ENCODE results near the gene IFI27L1. TPM values are rescaled to one million over a fixed set of nuclear protein-coding genes. Genes with fewer than 3 reads are reported as not detected.

Gene IFI27L1
- total RNA-seq, 1 experiment from 2014 or later = 26.0 TPM

DNA sequence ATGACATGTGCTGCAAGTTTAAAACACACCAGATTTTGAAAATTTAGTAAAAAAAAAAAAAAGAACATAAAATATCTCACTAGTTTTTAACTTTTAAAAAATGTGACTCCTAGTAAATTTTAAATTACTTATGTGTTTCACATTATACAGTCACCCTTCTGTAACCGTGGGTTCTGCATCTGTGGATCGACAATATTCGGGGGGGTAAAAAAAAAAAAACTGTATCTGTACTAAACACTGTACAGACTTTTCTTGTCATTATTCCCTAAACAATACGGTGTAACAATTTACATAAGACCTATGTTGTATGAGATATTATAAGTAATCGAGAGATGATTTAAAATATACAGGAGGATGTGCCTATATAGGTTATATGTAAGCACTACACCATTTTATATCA lies 3.3 kb upstream of the IFI27L1 start:
- Histone ChIP-seq H3K27me3 (ENCODE audit: insufficient read depth, low read length) (no peaks in the 10 kb centered on the region), H2AFZ (ENCODE audit: low read depth, low read length, poor library complexity, severe bottlenecking) (no peak overlapping the region), H3K79me2 (ENCODE audit: insufficient read depth, low read length) (peaks cover 85% of the 10 kb centered on the region), H4K20me1 (ENCODE audit: insufficient read depth) (peaks cover 8% of the 10 kb centered on the region; the same call in 1 of the 2 replicates), H3K4me1 (ENCODE audit: control insufficient read depth in 1 of 2, insufficient read depth in 2 of 2, low read length in 2 of 2) (peaks cover 9 to 16% of the 10 kb centered on the region in 2 experiments; a peak in 3 of 4 replicates), H3K4me2 (ENCODE audit: low read length) (no peak overlapping the region), H3K9me2 (ENCODE audit: insufficient read depth) (no peaks in the 10 kb centered on the region), H3K9ac (ENCODE audit: low read length) (no peak overlapping the region), H3K9me3 (ENCODE audit: control insufficient read depth in 1 of 2, insufficient read depth in 1 of 2, low read depth in 1 of 2, low read length in 2 of 2) (no peaks in the 10 kb centered on the region; a peak in 1 of 4 replicates), H3K4me3 (replicated peaks in 1 of 2; ENCODE audit: low read depth in 1 of 2, low read length in 2 of 2) (no peak overlapping the region), H3K27ac (ENCODE audit: low read depth, low read length) (no peak overlapping the region), H3K36me3 (ENCODE audit: control insufficient read depth in 1 of 2, insufficient read depth in 2 of 2, low read length in 2 of 2) (peaks cover 14 to 37% of the 10 kb centered on the region in 2 experiments)
- DNase-seq (ENCODE audit: low read depth, low spot score) (no peak), ATAC-seq (no peak)
- BruUV-seq (replicated peaks) = no TSS peak
- TF ChIP-seq YY1 (IDR thresholded peaks at IDR 0.05; ENCODE audit: extremely low read depth, insufficient replicate concordance, low read depth, low read length) = no peak
- TF ChIP-seq, protein P1, sequence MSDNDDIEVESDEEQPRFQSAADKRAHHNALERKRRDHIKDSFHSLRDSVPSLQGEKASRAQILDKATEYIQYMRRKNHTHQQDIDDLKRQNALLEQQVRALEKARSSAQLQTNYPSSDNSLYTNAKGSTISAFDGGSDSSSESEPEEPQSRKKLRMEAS (IDR thresholded peaks at IDR 0.05) = no peak
- intact Hi-C loops (cut with micrococcal nuclease) = no loop called here
- ChIA-PET POLR2A (no interaction called here), CTCF (no interaction called here), RAD21 (ENCODE audit: low non-redundant PET in 1 of 2, low total read pairs in 2 of 2, uncharacterized antibody in 2 of 2, unreplicated experiment in 2 of 2) (no interaction called here)

DNA sequence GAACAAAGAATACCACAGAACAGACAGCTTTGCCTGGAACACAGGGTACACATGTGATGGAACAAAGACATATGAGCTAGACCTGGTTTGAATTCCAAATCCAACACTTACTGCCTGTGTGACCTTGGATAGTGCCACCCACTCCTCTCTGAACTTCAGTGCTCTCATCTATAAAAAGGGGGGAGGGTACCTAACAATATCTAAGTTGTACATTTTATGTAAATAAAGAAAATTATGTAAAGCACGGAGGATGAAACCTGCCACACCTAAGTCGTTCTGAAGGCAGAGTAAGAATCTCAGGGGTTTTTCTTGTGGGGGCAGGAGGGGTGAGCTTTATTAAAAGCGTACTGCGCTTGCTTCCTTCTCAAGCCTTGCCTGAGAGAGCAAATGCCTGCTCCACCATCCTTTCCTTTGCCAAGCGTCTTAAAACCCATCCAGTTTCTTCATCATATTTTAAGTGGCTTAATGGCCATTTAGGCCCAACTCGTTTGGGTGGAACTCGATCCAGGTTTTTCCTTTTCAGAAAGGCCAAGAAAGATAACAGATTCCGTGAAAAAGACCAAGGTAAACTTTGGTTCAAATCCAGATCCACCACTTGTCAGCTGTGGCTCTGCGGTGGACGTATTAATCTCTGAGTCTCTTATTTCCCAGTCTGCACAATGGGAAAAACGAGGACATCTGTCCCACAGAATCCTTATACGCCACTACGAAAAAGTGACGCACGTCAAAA lies 1.1 kb upstream of the IFI27L1 start:
- intact Hi-C loops (cut with micrococcal nuclease) = no loop called here
- no peaks in the 10 kb centered on the region for H3K9me2 ChIP-seq (ENCODE audit: insufficient read depth)
- H3K27me3 ChIP-seq (ENCODE audit: insufficient read depth, low read length) = no peaks in the 10 kb centered on the region
- H3K79me2 ChIP-seq (ENCODE audit: insufficient read depth, low read length) = peaks cover 63% of the 10 kb centered on the region
- no TSS peak for BruUV-seq (replicated peaks)
- ATAC-seq = peak; percentile 47; the same call in 1 of the 2 replicates
- peak overlapping the region; percentile 82 to 84 for H3K4me3 ChIP-seq (replicated peaks in 1 of 2; ENCODE audit: low read depth in 1 of 2, low read length in 2 of 2)
- CTCF ChIA-PET = no interaction called here
- H3K36me3 ChIP-seq (ENCODE audit: control insufficient read depth in 1 of 2, insufficient read depth in 2 of 2, low read length in 2 of 2) = peaks cover 14 to 37% of the 10 kb centered on the region in 2 experiments
- peaks cover 9 to 16% of the 10 kb centered on the region in 2 experiments; a peak in 3 of 4 replicates for H3K4me1 ChIP-seq (ENCODE audit: control insufficient read depth in 1 of 2, insufficient read depth in 2 of 2, low read length in 2 of 2)
- POLR2A ChIA-PET = no interaction called here
- H2AFZ ChIP-seq (ENCODE audit: low read depth, low read length, poor library complexity, severe bottlenecking) = no peak overlapping the region
- no peak for DNase-seq (ENCODE audit: low read depth, low spot score)
- H4K20me1 ChIP-seq (ENCODE audit: insufficient read depth) = peaks cover 5% of the 10 kb centered on the region; the same call in 1 of the 2 replicates
- peak overlapping the region; percentile 80 for H3K27ac ChIP-seq (ENCODE audit: low read depth, low read length)
- H3K9me3 ChIP-seq (ENCODE audit: control insufficient read depth in 1 of 2, insufficient read depth in 1 of 2, low read depth in 1 of 2, low read length in 2 of 2) = no peaks in the 10 kb centered on the region
- H3K4me2 ChIP-seq (ENCODE audit: low read length) = peak overlapping the region; percentile 83
- H3K9ac ChIP-seq (ENCODE audit: low read length) = peak overlapping the region; percentile 94
- RAD21 ChIA-PET (ENCODE audit: low non-redundant PET in 1 of 2, low total read pairs in 2 of 2, uncharacterized antibody in 2 of 2, unreplicated experiment in 2 of 2) = no interaction called here
- TF ChIP-seq ZFX (IDR thresholded peaks at IDR 0.05) = no peak
- TF ChIP-seq, protein P2, sequence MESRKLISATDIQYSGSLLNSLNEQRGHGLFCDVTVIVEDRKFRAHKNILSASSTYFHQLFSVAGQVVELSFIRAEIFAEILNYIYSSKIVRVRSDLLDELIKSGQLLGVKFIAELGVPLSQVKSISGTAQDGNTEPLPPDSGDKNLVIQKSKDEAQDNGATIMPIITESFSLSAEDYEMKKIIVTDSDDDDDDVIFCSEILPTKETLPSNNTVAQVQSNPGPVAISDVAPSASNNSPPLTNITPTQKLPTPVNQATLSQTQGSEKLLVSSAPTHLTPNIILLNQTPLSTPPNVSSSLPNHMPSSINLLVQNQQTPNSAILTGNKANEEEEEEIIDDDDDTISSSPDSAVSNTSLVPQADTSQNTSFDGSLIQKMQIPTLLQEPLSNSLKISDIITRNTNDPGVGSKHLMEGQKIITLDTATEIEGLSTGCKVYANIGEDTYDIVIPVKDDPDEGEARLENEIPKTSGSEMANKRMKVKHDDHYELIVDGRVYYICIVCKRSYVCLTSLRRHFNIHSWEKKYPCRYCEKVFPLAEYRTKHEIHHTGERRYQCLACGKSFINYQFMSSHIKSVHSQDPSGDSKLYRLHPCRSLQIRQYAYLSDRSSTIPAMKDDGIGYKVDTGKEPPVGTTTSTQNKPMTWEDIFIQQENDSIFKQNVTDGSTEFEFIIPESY (IDR thresholded peaks at IDR 0.05; ENCODE audit: extremely low read depth, insufficient replicate concordance, low read length) = no peak
- TF ChIP-seq, protein P3, sequence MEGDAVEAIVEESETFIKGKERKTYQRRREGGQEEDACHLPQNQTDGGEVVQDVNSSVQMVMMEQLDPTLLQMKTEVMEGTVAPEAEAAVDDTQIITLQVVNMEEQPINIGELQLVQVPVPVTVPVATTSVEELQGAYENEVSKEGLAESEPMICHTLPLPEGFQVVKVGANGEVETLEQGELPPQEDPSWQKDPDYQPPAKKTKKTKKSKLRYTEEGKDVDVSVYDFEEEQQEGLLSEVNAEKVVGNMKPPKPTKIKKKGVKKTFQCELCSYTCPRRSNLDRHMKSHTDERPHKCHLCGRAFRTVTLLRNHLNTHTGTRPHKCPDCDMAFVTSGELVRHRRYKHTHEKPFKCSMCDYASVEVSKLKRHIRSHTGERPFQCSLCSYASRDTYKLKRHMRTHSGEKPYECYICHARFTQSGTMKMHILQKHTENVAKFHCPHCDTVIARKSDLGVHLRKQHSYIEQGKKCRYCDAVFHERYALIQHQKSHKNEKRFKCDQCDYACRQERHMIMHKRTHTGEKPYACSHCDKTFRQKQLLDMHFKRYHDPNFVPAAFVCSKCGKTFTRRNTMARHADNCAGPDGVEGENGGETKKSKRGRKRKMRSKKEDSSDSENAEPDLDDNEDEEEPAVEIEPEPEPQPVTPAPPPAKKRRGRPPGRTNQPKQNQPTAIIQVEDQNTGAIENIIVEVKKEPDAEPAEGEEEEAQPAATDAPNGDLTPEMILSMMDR (IDR thresholded peaks at IDR 0.05 in 2 of 3, conservative IDR thresholded peaks at IDR 0.05 in 1 of 3; ENCODE audit: borderline replicate concordance in 1 of 3, insufficient read depth in 1 of 3, low read depth in 2 of 3, low read length in 2 of 3) = no peak
- TF ChIP-seq, protein P1 (IDR thresholded peaks at IDR 0.05) = no peak
- TF ChIP-seq EZH2phosphoT487 (IDR thresholded peaks at IDR 0.05; ENCODE audit: borderline replicate concordance) = no peak
- TF ChIP-seq SIN3A (IDR thresholded peaks at IDR 0.05; ENCODE audit: low read depth) = no peak; the same call in 1 of the 2 replicates
- TF ChIP-seq CEBPB (IDR thresholded peaks at IDR 0.05; ENCODE audit: low read depth) = no peak
- TF ChIP-seq SRF (IDR thresholded peaks at IDR 0.05; ENCODE audit: low read depth) = no peak
- no peak for TF ChIP-seq POLR2A (IDR thresholded peaks at IDR 0.05; ENCODE audit: borderline replicate concordance, extremely low read depth, insufficient read depth, insufficient read length)
- no peak for TF ChIP-seq EZH2 (IDR thresholded peaks at IDR 0.05)
- no peak for TF ChIP-seq ZNF274 (IDR thresholded peaks at IDR 0.05; ENCODE audit: low read depth, low read length)
- TF ChIP-seq TCF7L2 (IDR thresholded peaks at IDR 0.05; ENCODE audit: borderline replicate concordance, extremely low read depth, insufficient read depth, insufficient read length) = no peak
- no peak for TF ChIP-seq RAD21 (IDR thresholded peaks at IDR 0.05; ENCODE audit: low read depth)
- no peak for TF ChIP-seq CBX3 (IDR thresholded peaks at IDR 0.05; ENCODE audit: low read depth)
- no peak for TF ChIP-seq JUND (IDR thresholded peaks at IDR 0.05)

All from HCT116 (cell line).